Ascending aorta (tissue), 2 donors: Measurements from ENCODE around the gene STK39. TPM values are rescaled to one million over a fixed set of nuclear protein-coding genes. Genes with fewer than 3 reads are reported as not detected.

Experiments used
- DNase-seq, 2 donors: peaks; one replicate each; pipeline ENCODE4 v3.0.0-alpha.2; 2019; ENCODE audit warnings: low spot score in 2 of 2
- H3K27ac ChIP-seq, 2 donors: fragments of 200-600 bp; sonication (generic); one replicate each; pipeline ENCODE4 v1.5.1; 2016 to 2017; ENCODE audit warnings: mild to moderate bottlenecking in 1 of 2
- H3K27me3 ChIP-seq: fragments of 200-600 bp; sonication (generic); one replicate; pipeline ENCODE4 v1.5.1; 2017
- H3K36me3 ChIP-seq, 2 donors: fragments of 200-600 bp; sonication (generic); one replicate each; pipeline ENCODE4 v1.5.1; 2016
- H3K4me1 ChIP-seq, 2 donors: fragments of 200-600 bp; sonication (generic); one replicate each; pipeline ENCODE4 v1.5.1; 2016 to 2017; ENCODE audit warnings: mild to moderate bottlenecking in 1 of 2
- H3K4me3 ChIP-seq, 2 donors: fragments of 200-600 bp; sonication (generic); one replicate each; pipeline ENCODE4 v1.5.1; 2016 to 2017; ENCODE audit warnings: mild to moderate bottlenecking in 1 of 2
- H3K9me3 ChIP-seq, 2 donors: fragments of 200-600 bp; sonication (generic); one replicate each; pipeline ENCODE4 v1.5.1; 2016
- intact Hi-C: fragments of 100-400 bp; cut with DNase I; formaldehyde crosslinking; loops from one replicate; pipeline ENCODE4 v1.15.1; 2023
- total RNA-seq: library from RNA; depleted of rRNA; stranded (reverse); fragments of >200 nt; gene quantifications from one replicate; pipeline ENCODE4 v1.1.0, GENCODE V29; 2016
- TF ChIP-seq, protein P1 (sequence below), 3 experiments: fragments of 200-600 bp in 2 of 3; fragments of 450-650 bp in 1 of 3; sonication (generic) in 2 of 3; IDR thresholded peaks; one replicate each; pipeline ENCODE4 v1.5.1; 2016 to 2019; ENCODE audit warnings: antibody characterized with exemption in 3 of 3, mild to moderate bottlenecking in 1 of 3, moderate library complexity in 1 of 3

STK39 gene
- total RNA-seq, 1 donor from 2014 or later = 7.5 TPM

- TF ChIP-seq, protein P1, sequence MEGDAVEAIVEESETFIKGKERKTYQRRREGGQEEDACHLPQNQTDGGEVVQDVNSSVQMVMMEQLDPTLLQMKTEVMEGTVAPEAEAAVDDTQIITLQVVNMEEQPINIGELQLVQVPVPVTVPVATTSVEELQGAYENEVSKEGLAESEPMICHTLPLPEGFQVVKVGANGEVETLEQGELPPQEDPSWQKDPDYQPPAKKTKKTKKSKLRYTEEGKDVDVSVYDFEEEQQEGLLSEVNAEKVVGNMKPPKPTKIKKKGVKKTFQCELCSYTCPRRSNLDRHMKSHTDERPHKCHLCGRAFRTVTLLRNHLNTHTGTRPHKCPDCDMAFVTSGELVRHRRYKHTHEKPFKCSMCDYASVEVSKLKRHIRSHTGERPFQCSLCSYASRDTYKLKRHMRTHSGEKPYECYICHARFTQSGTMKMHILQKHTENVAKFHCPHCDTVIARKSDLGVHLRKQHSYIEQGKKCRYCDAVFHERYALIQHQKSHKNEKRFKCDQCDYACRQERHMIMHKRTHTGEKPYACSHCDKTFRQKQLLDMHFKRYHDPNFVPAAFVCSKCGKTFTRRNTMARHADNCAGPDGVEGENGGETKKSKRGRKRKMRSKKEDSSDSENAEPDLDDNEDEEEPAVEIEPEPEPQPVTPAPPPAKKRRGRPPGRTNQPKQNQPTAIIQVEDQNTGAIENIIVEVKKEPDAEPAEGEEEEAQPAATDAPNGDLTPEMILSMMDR (IDR thresholded peaks at IDR 0.05) = no peak
- Histone ChIP-seq H3K27ac (no peak overlapping the region), H3K36me3 (peaks cover 0 to 12% of the 10 kb centered on the region in 2 donors), H3K4me3 (no peak overlapping the region), H3K27me3 (no peaks in the 10 kb centered on the region), H3K4me1 (no peaks in the 10 kb centered on the region), H3K9me3 (no peaks in the 10 kb centered on the region)
- DNase-seq = no peak
- intact Hi-C loops = no loop called here
Observed at GRCh38 chr2:168060986-168061750, 186.2 kb downstream of the STK39 start.

DNA sequence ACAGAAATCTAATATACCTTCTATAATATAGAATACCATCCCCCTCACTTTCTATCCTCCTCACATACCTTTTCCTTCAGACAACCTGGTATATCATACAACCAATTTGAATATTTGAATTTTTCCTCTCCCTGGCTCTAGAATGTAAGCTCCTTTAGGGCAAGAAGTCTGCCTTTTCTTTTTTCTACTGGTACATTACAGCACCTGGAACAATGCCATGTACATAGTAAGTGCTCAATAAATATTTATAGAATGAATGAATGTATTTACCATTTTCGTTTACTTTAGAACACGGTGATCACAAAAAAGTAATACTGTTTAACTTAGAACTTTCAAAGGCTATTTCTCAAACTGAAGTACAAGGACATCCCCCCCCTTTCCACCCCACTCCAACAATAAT is 187.6 kb downstream of the STK39 start:
- TF ChIP-seq, protein P1 (IDR thresholded peaks at IDR 0.05) = no peak
- intact Hi-C loops = no loop called here
- DNase-seq = no peak
- no peak overlapping the region for H3K4me3 ChIP-seq
- H3K4me1 ChIP-seq = no peaks in the 10 kb centered on the region
- H3K9me3 ChIP-seq = no peaks in the 10 kb centered on the region
- peaks cover 0 to 12% of the 10 kb centered on the region in 2 donors for H3K36me3 ChIP-seq
- no peak overlapping the region for H3K27ac ChIP-seq
- H3K27me3 ChIP-seq = no peaks in the 10 kb centered on the region

DNA sequence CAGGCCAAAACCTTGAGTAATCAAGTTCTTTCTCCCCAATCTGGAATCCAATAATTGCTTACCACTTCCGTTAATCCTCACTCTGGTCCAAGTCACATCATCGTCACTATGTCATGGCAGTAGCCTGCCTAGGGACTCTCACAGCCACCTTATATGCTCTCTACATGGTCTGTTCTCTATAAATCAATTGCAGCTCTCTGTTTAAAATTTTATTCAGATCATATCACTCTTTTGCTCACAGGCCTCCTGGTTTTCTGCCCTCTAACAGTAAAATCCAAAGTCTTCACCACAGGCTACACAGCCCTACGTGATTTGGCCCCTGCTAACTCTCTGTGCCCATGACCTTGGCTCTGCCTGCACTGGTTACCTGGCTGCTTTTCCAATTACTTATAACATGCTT is 188.7 kb downstream of the STK39 start:
- no peak for DNase-seq
- TF ChIP-seq, protein P1 (IDR thresholded peaks at IDR 0.05) = no peak
- Histone ChIP-seq H3K36me3 (peaks cover 0 to 8% of the 10 kb centered on the region in 2 donors), H3K4me3 (no peak overlapping the region), H3K4me1 (no peaks in the 10 kb centered on the region), H3K9me3 (no peaks in the 10 kb centered on the region), H3K27me3 (no peaks in the 10 kb centered on the region), H3K27ac (no peak overlapping the region)
- intact Hi-C loops = no loop called here

DNA sequence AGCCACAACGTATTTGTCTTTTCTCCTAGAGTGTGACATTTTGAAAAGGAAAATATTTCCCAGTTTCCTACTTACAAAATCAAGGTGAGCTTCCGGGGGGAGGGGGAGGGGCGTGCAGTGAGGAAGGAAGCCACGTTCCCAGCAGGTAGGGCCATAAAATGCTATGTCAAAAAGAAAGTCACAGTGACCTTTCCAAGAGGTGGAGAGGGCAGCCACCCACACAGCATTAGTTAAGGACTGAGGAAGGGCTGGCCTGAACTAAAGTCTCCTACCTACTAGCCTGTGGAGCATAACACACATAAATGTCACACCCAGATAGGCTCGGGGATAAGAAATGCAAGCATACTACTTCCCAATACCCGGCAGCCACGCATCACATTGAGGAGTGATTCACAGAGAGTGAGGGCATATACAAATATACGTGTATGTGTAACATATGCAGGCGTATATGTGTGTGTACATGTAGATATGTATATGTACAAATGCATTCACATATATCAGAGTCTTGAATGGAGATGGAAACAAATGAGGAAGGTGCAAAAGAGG is 191.1 kb downstream of the STK39 start:
- no peaks in the 10 kb centered on the region for H3K9me3 ChIP-seq
- TF ChIP-seq, protein P1 (IDR thresholded peaks at IDR 0.05) = no peak
- intact Hi-C loops = no loop called here

GRCh38 chr2:168054657-168055056 is 192.7 kb downstream of the STK39 start:
- no peaks in the 10 kb centered on the region for H3K9me3 ChIP-seq
- no peak overlapping the region for H3K27ac ChIP-seq
- no peak for DNase-seq
- no peaks in the 10 kb centered on the region for H3K36me3 ChIP-seq
- no peaks in the 10 kb centered on the region for H3K4me1 ChIP-seq
- H3K27me3 ChIP-seq = no peaks in the 10 kb centered on the region
- intact Hi-C loops = no loop called here
- H3K4me3 ChIP-seq = no peak overlapping the region
- TF ChIP-seq, protein P1 (IDR thresholded peaks at IDR 0.05) = no peak

More for the DNA sequence above, 191.1 kb downstream of the STK39 start:
- Histone ChIP-seq H3K36me3 (no peaks in the 10 kb centered on the region), H3K27ac (no peak overlapping the region), H3K27me3 (no peaks in the 10 kb centered on the region), H3K4me3 (no peak overlapping the region), H3K4me1 (no peaks in the 10 kb centered on the region)
- DNase-seq = no peak
